H1 (cell line): ENCODE data around the gene ADIPOQ. TPM values are rescaled to one million over a fixed set of nuclear protein-coding genes. Genes with fewer than 3 reads are reported as not detected.
A peak's percentile ranks its signal among the peaks of the same experiment; 100 is the strongest.

ENCODE experiments used
- CTCF ChIA-PET: fragments of 300-600 bp; sonication (Branson Sonifier 250); formaldehyde crosslinking; loops from one replicate; lab custom pipeline; 2021; ENCODE audit not compliant: partially characterized antibody; lab: Charles Lee
- POLR2A ChIA-PET: fragments of 300-600 bp; sonication (Branson Sonifier 250); formaldehyde crosslinking; loops from one replicate; lab custom pipeline; 2021; ENCODE audit warnings: inconsistent platforms; ENCODE audit not compliant: partially characterized antibody; lab: Charles Lee
- DNase-seq, 2 experiments: peaks; one replicate each; pipeline versions ENCODE4 v3.0.0 to v3.0.0-alpha.2; 2010 to 2022; ENCODE audit warnings: low spot score in 2 of 2, low read depth in 1 of 2, mixed read lengths in 1 of 2
- FAIRE-seq: peaks from 2 replicates; lab custom pipeline; 2011; peaks lifted over from hg19 to GRCh38; lab: Jason Lieb, UNC
- H2AFZ ChIP-seq: 2 replicates; pipeline ENCODE4 v1.8.1; 2012; ENCODE audit warnings: low read length, inconsistent platforms
- H2AK5ac ChIP-seq: 2 replicates; pipeline ENCODE4 v1.6.1; 2013; ENCODE audit warnings: low read depth, low read length
- H2BK120ac ChIP-seq: replicated peaks from 2 replicates; pipeline ENCODE3; 2013; ENCODE audit warnings: low read depth, low read length, inconsistent platforms
- H2BK12ac ChIP-seq: 2 replicates; pipeline ENCODE4 v1.6.1; 2013; ENCODE audit warnings: low read depth, low read length
- H2BK15ac ChIP-seq: 2 replicates; pipeline ENCODE4 v1.6.1; 2013; ENCODE audit warnings: low read length
- H2BK20ac ChIP-seq: 2 replicates; pipeline ENCODE4 v1.6.1; 2013; ENCODE audit warnings: low read length
- H2BK5ac ChIP-seq: 2 replicates; pipeline ENCODE4 v1.6.1; 2013; ENCODE audit warnings: low read depth, low read length
- H3K14ac ChIP-seq: 2 replicates; pipeline ENCODE4 v1.6.1; 2013; ENCODE audit warnings: inconsistent platforms; ENCODE audit not compliant: insufficient read length
- H3K18ac ChIP-seq: 2 replicates; pipeline ENCODE4 v1.6.1; 2013; ENCODE audit warnings: low read length; ENCODE audit errors: extremely low read depth
- H3K23ac ChIP-seq: 2 replicates; pipeline ENCODE4 v1.6.1; 2013; ENCODE audit warnings: inconsistent platforms; ENCODE audit not compliant: insufficient read length
- H3K23me2 ChIP-seq: 2 replicates; pipeline ENCODE4 v1.6.1; 2013; ENCODE audit warnings: low read depth, low read length
- H3K27ac ChIP-seq: 2 replicates; pipeline ENCODE4 v1.6.1; 2011; ENCODE audit warnings: low read depth, low read length, inconsistent platforms
- H3K27me3 ChIP-seq, 4 experiments: replicated peaks in 1 of 4; 1 replicate in 1 of 4; 2 replicates in 3 of 4; pipeline versions ENCODE4 v1.6.1 to v1.8.1; 2011 to 2013; ENCODE audit warnings: low read length in 3 of 4, mild to moderate bottlenecking in 3 of 4, inconsistent platforms in 2 of 4, mixed read lengths in 2 of 4, moderate library complexity in 1 of 4; ENCODE audit not compliant: control insufficient read depth in 3 of 4, insufficient read depth in 3 of 4; ENCODE audit errors: extremely low read depth in 1 of 4
- H3K36me3 ChIP-seq, 4 experiments: 2 replicates each; pipeline versions ENCODE4 v1.6.1 to v1.8.1; 2011 to 2013; ENCODE audit warnings: mild to moderate bottlenecking in 4 of 4, low read length in 3 of 4, moderate library complexity in 2 of 4, control low read depth in 1 of 4, inconsistent platforms in 1 of 4; ENCODE audit not compliant: insufficient read depth in 4 of 4, control insufficient read depth in 2 of 4
- H3K4ac ChIP-seq: replicated peaks from 2 replicates; pipeline ENCODE3; 2013; ENCODE audit warnings: low read length, low read depth, mixed read lengths, inconsistent platforms; ENCODE audit not compliant: insufficient read length
- H3K4me1 ChIP-seq, 4 experiments: replicated peaks in 1 of 4; 1 replicate in 1 of 4; 2 replicates in 3 of 4; pipeline versions ENCODE4 v1.6.1 to v1.8.1; 2011 to 2013; ENCODE audit warnings: low read length in 3 of 4, inconsistent platforms in 2 of 4, mixed read lengths in 1 of 4; ENCODE audit not compliant: insufficient read depth in 4 of 4, control insufficient read depth in 3 of 4
- H3K4me2 ChIP-seq, 2 experiments: 2 replicates each; pipeline versions ENCODE4 v1.6.1 to v1.8.1; 2011 to 2013; ENCODE audit warnings: low read depth in 2 of 2, low read length in 2 of 2, control low read depth in 1 of 2, inconsistent platforms in 1 of 2, mild to moderate bottlenecking in 1 of 2; ENCODE audit not compliant: insufficient read depth in 1 of 2
- H3K4me3 ChIP-seq, 4 experiments: fragments of 200-600, 300-600 bp in 1 of 4; sonication (generic), shearing (Covaris generic), sonication (Bioruptor Twin) in 1 of 4; 2 replicates each; pipeline versions ENCODE4 v1.5.1 to v1.8.1; 2011 to 2016; ENCODE audit warnings: low read length in 4 of 4, low read depth in 3 of 4, control low read depth in 2 of 4, inconsistent platforms in 2 of 4, mild to moderate bottlenecking in 2 of 4, mixed read lengths in 1 of 4, moderate library complexity in 1 of 4; ENCODE audit not compliant: insufficient read depth in 2 of 4; ENCODE audit errors: extremely low read depth in 1 of 4
- H3K56ac ChIP-seq: replicated peaks from 2 replicates; pipeline ENCODE3; 2013; ENCODE audit warnings: low read depth, mild to moderate bottlenecking, mixed read lengths, low read length, inconsistent platforms; ENCODE audit not compliant: insufficient read length
- H3K79me1 ChIP-seq: 2 replicates; pipeline ENCODE4 v1.6.1; 2013; ENCODE audit warnings: low read depth, low read length, control low read depth
- H3K79me2 ChIP-seq, 2 experiments: 2 replicates each; pipeline versions ENCODE4 v1.6.1 to v1.8.1; 2012 to 2013; ENCODE audit warnings: low read length in 2 of 2, mild to moderate bottlenecking in 2 of 2, inconsistent platforms in 1 of 2; ENCODE audit not compliant: insufficient read depth in 2 of 2, control insufficient read depth in 1 of 2
- H3K9ac ChIP-seq, 4 experiments: replicated peaks in 1 of 4; 1 replicate in 1 of 4; 2 replicates in 3 of 4; pipeline versions ENCODE4 v1.6.1 to v1.8.1; 2011 to 2013; ENCODE audit warnings: low read depth in 3 of 4, low read length in 3 of 4, control low read depth in 2 of 4, mild to moderate bottlenecking in 2 of 4, moderate library complexity in 2 of 4, inconsistent platforms in 1 of 4; ENCODE audit errors: extremely low read depth in 1 of 4
- H3K9me3 ChIP-seq, 2 experiments: 2 replicates each; pipeline versions ENCODE4 v1.6.1 to v1.8.1; 2012 to 2013; ENCODE audit warnings: mild to moderate bottlenecking in 2 of 2, moderate library complexity in 2 of 2, control low read depth in 1 of 2, inconsistent platforms in 1 of 2, low read depth in 1 of 2, low read length in 1 of 2, mixed read lengths in 1 of 2; ENCODE audit not compliant: insufficient read depth in 2 of 2
- H4K20me1 ChIP-seq, 2 experiments: replicated peaks in 1 of 2; 2 replicates each; pipeline versions ENCODE3 to v1.8.1; 2011 to 2013; ENCODE audit warnings: inconsistent platforms in 2 of 2, low read length in 2 of 2, mild to moderate bottlenecking in 1 of 2; ENCODE audit not compliant: insufficient read depth in 2 of 2, control insufficient read depth in 1 of 2
- H4K5ac ChIP-seq: 2 replicates; pipeline ENCODE4 v1.6.1; 2013; ENCODE audit warnings: low read length, low read depth, mixed read lengths, inconsistent platforms; ENCODE audit not compliant: insufficient read length
- H4K8ac ChIP-seq: 2 replicates; pipeline ENCODE4 v1.8.0; 2013; ENCODE audit warnings: mild to moderate bottlenecking, moderate library complexity, low read length, inconsistent platforms; ENCODE audit not compliant: insufficient read depth; ENCODE audit errors: extremely low read depth
- H4K91ac ChIP-seq: replicated peaks from 2 replicates; pipeline ENCODE3; 2013; ENCODE audit warnings: low read length, mixed read lengths, inconsistent platforms; ENCODE audit not compliant: insufficient read length
- ASH2L ChIP-seq: fragments of 200-600, 300-600 bp; sonication (generic); IDR thresholded peaks from one replicate; pipeline ENCODE4 v1.7.1; 2017; ENCODE audit warnings: low read length
- ATF3 ChIP-seq: IDR thresholded peaks from 2 replicates; pipeline ENCODE4 v1.6.1; 2011; ENCODE audit warnings: low read depth, mild to moderate bottlenecking, low read length; ENCODE audit not compliant: insufficient read depth
- CTCF ChIP-seq, 3 experiments: IDR thresholded peaks; 1 replicate in 2 of 3; 2 replicates in 1 of 3; pipeline versions ENCODE4 v1.5.1 to v1.6.1; 2011; ENCODE audit warnings: low read length in 3 of 3, mild to moderate bottlenecking in 3 of 3, inconsistent platforms in 2 of 3, low read depth in 1 of 3, moderate library complexity in 1 of 3; ENCODE audit not compliant: insufficient read depth in 1 of 3; ENCODE audit errors: control extremely low read depth in 1 of 3
- HDAC6 ChIP-seq: IDR thresholded peaks from one replicate; pipeline ENCODE4 v1.7.1; 2012; ENCODE audit warnings: low read depth, mild to moderate bottlenecking, inconsistent platforms, low read length, moderate library complexity
- MAFK ChIP-seq: IDR thresholded peaks from 2 replicates; pipeline ENCODE4 v1.6.1; 2012; ENCODE audit warnings: low read depth, mild to moderate bottlenecking, improper control_type of control experiment, low read length
- MAX ChIP-seq: IDR thresholded peaks from 2 replicates; pipeline ENCODE4 v1.6.1; 2012; ENCODE audit warnings: inconsistent platforms
- POU5F1 ChIP-seq: IDR thresholded peaks from 2 replicates; pipeline ENCODE4 v1.6.1; 2011; ENCODE audit warnings: low read depth, mild to moderate bottlenecking, low read length, moderate library complexity
- SIN3A ChIP-seq, 2 experiments: IDR thresholded peaks in 1 of 2; conservative IDR thresholded peaks in 1 of 2; 2 replicates each; pipeline ENCODE4 v1.6.1; 2011 to 2012; ENCODE audit warnings: low read length in 2 of 2, improper control_type of control experiment in 1 of 2, low read depth in 1 of 2, mild to moderate bottlenecking in 1 of 2
- WGBS, 2 experiments: shearing (Covaris generic) in 1 of 2; methylation state at CpG; one replicate each; pipeline versions ENCODE4 v1.1.6 to v1.1.7; 2013 to 2015; ENCODE audit warnings: low lambda C conversion rate in 2 of 2, mixed read lengths in 2 of 2, inconsistent platforms in 1 of 2, low coverage in 1 of 2, missing lambda C conversion rate in 1 of 2; ENCODE audit not compliant: insufficient replicate concordance in 2 of 2, insufficient coverage in 1 of 2, insufficient read length in 1 of 2; ENCODE audit errors: extremely low coverage in 1 of 2, missing lambda C conversion rate in 1 of 2; 5-methylcytosine and 5-hydroxymethylcytosine counted together
- polyA plus RNA-seq, 7 experiments: library from polyadenylated mRNA; depleted of rRNA in 3 of 7; stranded (reverse) in 5 of 7; unstranded in 2 of 7; fragments of >200 nt in 5 of 7; fragments of 200-250 nt in 2 of 7; gene quantifications; 1 replicate in 5 of 7; 2 replicates in 1 of 7; 4 replicates in 1 of 7; pipeline versions ENCODE4 v1.2.1 to v1.2.3, GENCODE V29; 2011 to 2013; ENCODE audit warnings: missing spikeins in 2 of 7, mixed read lengths in 2 of 7
- total RNA-seq: library from RNA; stranded (reverse); fragmentation: NEBNext Ultra II Directional; extraction: Animal tissue kit (Norgen Biotek cat#: 25700); gene quantifications from 2 replicates; pipeline ENCODE4 v1.2.1, GENCODE V29; 2021

Gene ADIPOQ
- total and polyA plus RNA-seq, 2 of the 8 experiments (the other 6 are each of a cell fraction or from before 2014, with no cell fraction given), result not detected

- Histone ChIP-seq H3K79me2 (no peaks in the 10 kb centered on the region), H3K4me2 (no peak overlapping the region), H2AK5ac (no peak overlapping the region), H3K18ac (no peak overlapping the region), H2BK20ac (no peak overlapping the region), H3K56ac (no peak overlapping the region), H3K4me1 (no peaks in the 10 kb centered on the region), H3K23me2 (no peaks in the 10 kb centered on the region), H3K27ac (no peak overlapping the region), H2BK5ac (no peak overlapping the region), H2AFZ (no peak overlapping the region), H2BK120ac (no peak overlapping the region), H3K4me3 (no peak overlapping the region), H4K8ac (no peak overlapping the region), H3K4ac (no peak overlapping the region), H3K14ac (no peak overlapping the region), H4K20me1 (no peaks in the 10 kb centered on the region), H2BK15ac (no peak overlapping the region), H2BK12ac (no peak overlapping the region), H3K9me3 (no peaks in the 10 kb centered on the region), H4K5ac (no peak overlapping the region), H3K79me1 (no peaks in the 10 kb centered on the region), H4K91ac (no peak overlapping the region), H3K27me3 (no peaks in the 10 kb centered on the region), H3K23ac (no peak overlapping the region), H3K9ac (no peak overlapping the region), H3K36me3 (0 out of 8 replicates have a peak, but pooled peaks cover 0 to 2% (median 0%) of the 10 kb centered on the region in 4 experiments)
- FAIRE-seq (peak; percentile 48), DNase-seq (no peak)
- POLR2A ChIA-PET, result interaction anchor here (0.9 to 1.3 kb wide), 3 partner anchors 22 to 90 kb away, joined by 3 to 6 read pairs (median 3); no protein-coding TSS in a partner anchor
- CTCF ChIA-PET, result interaction anchor here (0.6 to 4.0 kb wide), 50 partner anchors 11 to 744 kb away, joined by 3 to 32 read pairs (median 4); partner anchors contain the start of genes RPL39L and ST6GAL1
- 0% methylated on average over 1 of the region's 1 CpG; no CpG with 5 or more reads in 1 of the 2 experiments for WGBS, 2 experiments
- TF ChIP-seq CTCF (IDR thresholded peaks at IDR 0.05; ENCODE audit: control extremely low read depth in 1 of 3, insufficient read depth in 1 of 3, low read depth in 1 of 3, low read length in 3 of 3), result peak in 2 of 3 experiments; percentile 49 to 71; a peak in 3 of 4 replicates
- no peak for TF ChIP-seq MAFK
- TF ChIP-seq HDAC6, result no peak
- TF ChIP-seq ATF3, result no peak
- TF ChIP-seq SIN3A (conservative IDR thresholded peaks at IDR 0.05 in 1 of 2, IDR thresholded peaks at IDR 0.05 in 1 of 2; ENCODE audit: low read depth in 1 of 2, low read length in 2 of 2), result no peak
- no peak for TF ChIP-seq MAX
- no peak for TF ChIP-seq POU5F1
- TF ChIP-seq ASH2L, result no peak
Measured at GRCh38 chr3:186849374-186849975, 7.0 kb downstream of the ADIPOQ start.
